Activated CD8-positive, alpha-beta memory T cell treated with anti-CD3 and anti-CD28 coated beads for 24 hours (primary cell): ENCODE data around the gene DEUP1.
"Not testable (repeated sequence)": the region's sequence is repeated elsewhere in the genome, so short reads cannot be mapped to it uniquely, and the experiment has no call there.

ENCODE experiments used
- DNase-seq: peaks from one replicate; pipeline ENCODE4 v3.0.0-alpha.2; 2020

Gene DEUP1

GRCh38 chr11:93359396-93359795, 28.9 kb downstream of the DEUP1 start:
- no peak for DNase-seq

DNA sequence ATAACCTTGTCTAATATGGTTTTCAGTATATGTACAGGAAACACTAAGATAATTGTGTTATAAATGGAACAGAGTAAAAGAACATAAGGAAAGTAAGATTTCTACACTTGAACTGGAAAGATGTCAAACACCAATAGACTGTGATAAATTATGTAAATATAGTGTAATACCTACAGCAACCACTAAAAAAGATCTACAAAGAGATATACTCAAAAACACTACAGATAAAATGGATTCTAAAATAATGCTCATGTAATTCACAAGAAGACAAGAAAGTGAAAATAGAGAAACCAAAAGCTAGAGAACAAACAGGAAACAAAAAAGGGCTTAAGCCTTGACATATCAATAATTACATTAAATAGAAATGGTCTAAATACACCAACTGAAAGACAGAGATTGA, 30.9 kb downstream of the DEUP1 start:
- DNase-seq, result no peak

- DNase-seq, result no peak
Measured at GRCh38 chr11:93368022-93368421, 37.5 kb downstream of the DEUP1 start.

DNA sequence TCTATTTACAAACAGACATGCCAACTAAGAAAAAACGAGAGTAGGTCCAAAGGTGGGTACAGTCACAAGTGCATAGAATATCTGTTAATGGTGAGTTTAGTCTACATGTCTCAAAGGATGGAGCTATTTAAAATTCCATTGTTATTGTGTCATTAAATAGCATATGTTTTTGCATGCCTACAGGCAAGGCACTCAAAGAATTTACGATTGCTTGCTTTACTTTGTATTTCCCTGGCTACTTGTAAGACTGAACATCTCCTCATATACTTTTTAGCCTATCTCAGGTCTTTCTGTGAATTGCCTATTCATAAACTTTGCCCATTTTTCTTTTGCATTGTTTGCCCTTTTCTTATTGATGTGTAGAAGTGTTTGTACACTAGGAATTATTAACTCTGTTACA, 39.7 kb downstream of the DEUP1 start:
- no peak for DNase-seq

DNA sequence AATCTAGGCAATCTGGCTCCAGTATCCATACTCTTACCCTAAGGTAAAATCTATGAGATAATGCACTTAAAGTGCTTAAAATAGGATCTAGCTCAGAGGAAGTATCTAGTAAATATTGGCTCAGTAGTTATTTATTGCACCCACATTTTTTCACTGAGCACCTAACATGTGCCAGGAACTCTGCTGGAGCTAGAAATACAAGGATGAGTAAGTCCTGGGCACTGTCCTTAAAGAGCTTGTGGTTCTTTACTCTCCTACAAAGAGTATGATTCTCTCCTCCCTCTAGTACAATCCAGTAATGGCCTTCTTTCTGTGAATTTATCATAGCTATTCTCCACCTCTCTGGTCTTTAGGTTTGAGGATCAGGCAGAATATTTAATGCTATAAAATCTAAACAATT, 59.2 kb downstream of the DEUP1 start:
- no peak for DNase-seq

DNA sequence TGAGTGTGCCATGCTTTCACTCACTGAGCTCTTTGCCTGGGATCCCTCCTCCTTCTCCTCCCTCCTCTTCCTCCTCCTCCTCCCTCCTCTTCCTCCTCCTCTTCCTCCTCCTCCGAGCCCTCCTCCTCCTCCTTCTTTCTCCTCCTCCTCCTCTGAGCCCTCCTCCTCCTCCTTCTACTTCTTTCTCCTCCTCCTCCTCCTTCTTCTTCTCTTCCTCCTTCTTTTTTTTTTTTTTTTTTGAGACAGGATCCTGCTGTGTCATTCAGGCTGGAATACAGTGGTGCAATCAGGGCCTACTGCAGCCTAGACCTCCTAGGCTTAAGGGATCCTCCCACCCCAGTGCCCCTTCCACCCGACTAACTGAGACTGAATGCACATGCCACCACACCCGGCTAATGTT, 62.3 kb downstream of the DEUP1 start:
- DNase-seq, result no peak

- no peak for DNase-seq
Measured at GRCh38 chr11:93393386-93393785, 62.8 kb downstream of the DEUP1 start.

- no peak for DNase-seq
Measured at GRCh38 chr11:93394488-93394887, 63.9 kb downstream of the DEUP1 start.

- DNase-seq, result no peak
Measured at GRCh38 chr11:93396316-93396715, 65.8 kb downstream of the DEUP1 start.

GRCh38 chr11:93403930-93404329, 73.4 kb downstream of the DEUP1 start:
- DNase-seq, result no peak

DNA sequence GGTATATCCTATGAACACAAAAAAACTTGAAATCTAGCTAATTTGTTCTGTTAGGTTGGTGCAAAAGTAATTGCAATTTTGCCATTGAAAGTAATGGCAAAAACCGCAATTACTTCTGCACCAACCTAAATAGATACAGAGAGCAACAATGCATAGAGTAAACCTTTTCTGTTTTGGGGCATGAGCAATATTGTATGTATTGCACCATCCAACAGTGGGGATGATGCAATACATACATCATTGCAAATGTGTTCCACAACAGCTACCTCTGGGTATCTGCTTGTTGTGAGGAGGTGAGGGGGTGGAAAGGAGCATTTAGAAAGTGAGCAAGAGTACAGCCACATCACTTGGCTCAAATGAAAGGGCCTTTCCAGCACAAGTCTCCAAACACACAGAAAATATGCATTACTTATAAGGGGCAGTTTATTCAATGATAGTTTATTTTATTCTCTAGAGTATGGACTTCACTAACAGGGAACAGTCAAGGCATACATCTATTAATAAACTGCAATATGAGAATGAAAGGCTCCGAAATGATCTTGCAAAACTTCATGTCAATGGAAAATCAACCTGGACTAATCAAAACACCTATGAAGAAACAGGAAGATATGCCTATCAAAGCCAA, 77.3 kb downstream of the DEUP1 start:
- no peak for DNase-seq

DNA sequence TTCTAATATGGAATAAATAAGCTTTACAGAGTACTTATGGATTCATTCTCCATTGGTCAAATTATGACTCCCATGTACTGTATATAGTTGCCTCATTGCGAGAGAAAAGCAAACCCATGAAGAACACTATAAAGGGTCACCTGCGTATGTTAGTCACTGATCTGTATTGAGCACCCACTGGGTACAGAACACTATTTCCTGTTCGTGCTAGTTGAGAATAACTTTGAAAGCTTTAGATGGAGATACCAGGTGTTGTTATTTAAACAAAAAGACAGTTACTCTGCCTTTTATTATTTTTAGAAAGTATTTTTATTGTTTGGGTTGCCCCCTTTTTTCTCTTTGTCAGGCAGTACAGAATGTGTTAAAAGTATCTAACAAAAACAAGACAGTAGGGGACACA, 79.9 kb downstream of the DEUP1 start:
- no peak for DNase-seq

DNA sequence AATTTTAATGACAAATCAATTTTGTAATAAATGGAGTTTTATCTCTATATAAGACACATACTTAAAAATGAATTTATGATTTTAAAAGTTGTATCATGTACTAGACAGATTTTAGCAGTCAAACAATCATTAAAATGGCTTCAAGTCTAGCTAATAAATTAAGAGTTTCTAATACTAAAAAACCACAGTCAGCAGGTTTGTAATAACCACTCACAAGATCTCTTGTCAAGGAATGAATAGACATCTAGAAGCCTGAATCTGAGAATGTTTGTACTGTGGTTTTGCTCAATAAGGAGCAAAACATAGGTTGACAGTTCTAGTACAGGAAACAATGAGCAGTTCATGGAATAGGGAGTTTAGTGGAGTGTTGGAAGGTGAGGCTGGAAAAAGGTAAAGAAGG, 81.2 kb downstream of the DEUP1 start:
- DNase-seq, result no peak

GRCh38 chr11:93432247-93432646, 101.7 kb downstream of the DEUP1 start:
- DNase-seq, result no peak

DNA sequence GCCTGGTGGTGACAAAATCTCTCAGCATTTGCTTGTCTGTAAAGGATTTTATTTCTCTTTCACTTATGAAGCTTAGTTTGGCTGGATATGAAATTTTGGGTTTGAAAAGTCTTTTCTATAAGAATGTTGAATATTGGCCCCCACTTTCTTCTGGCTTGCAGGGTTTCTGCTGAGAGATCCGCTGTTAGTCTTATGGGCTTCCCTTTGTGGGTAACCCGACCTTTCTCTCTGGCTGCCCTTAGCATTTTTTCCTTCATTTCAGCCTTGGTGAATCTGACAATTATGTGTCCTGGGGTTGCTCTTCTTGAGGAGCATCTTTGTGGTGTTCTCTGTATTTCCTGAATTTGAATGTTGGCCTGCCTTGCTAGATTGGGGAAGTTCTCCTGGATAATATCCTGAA, 112.7 kb downstream of the DEUP1 start:
- DNase-seq, result not testable (repeated sequence)

DNA sequence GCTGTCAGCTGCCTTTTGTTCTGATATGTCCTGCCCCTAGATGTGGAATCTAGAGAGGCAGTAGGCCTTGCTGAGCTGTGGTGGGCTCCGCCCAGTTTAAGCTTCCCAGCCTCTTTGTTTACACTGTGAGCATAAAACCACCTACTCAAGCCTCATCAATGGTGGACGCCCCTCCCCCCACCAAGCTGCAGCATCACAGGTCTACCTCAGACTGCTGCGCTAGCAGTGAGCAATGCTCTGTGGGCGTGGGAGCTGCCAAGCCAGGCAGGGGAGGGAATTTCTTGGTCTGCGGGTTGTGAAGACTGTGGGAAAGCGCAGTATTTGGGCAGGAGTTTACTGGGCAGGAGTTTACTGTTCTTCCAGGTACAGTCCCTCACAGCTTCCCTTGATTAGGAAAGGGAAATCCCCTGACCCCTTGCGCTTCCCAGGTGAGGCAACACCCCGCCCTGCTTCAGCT, 114.1 kb downstream of the DEUP1 start:
- DNase-seq, result no peak

- DNase-seq, result no peak
Measured at GRCh38 chr11:93458286-93458685, 127.7 kb downstream of the DEUP1 start.

DNA sequence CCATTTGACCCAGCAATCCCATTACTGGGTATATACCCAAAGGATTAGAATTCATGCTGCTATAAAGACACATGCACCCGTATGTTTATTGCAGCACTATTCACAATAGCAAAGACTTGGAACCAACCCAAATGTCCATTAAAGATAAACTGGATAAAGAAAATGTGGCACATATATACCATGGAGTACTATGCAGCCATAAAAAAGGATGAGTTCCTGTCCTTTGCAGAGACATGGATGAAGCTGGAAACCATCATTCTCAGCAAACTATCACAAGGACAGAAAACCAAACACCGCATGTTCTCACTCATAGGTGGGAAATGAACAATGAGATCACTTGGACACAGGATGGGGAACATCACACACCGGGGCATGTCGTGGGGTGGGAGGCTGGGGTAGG, 133.1 kb downstream of the DEUP1 start:
- DNase-seq, result not testable (repeated sequence)

DNA sequence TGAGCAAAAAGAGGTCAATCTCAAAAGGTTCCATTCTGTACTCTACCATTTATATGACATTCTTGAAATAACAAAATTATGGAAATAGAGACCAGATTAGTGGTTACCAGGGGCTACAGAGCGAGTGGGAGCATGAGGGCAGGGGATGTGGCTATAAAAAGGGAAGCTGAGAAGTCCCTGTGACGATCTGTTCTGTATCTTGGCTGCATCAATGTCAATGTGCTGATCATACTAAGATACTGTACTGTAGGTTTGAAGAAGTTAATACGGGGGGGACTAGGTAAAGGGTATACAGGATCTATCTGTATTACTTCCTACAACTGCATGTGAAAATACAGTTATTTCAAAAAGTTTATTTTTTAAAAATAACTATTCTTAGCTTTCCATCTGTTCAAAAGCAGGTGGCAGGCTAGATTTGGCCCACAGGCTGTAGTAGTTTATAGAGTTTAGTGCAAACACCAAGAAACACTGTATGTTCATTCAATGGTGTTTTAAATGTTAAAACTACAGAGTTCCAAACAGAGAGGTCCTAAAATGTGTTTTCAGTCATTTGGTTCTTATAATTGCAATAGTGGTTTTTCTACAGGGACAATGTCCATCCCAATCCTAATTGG, 134.5 kb downstream of the DEUP1 start:
- DNase-seq, result no peak

- DNase-seq, result no peak
Measured at GRCh38 chr11:93467054-93467453, 136.5 kb downstream of the DEUP1 start.

- DNase-seq, result no peak
Measured at GRCh38 chr11:93468290-93468689, 137.7 kb downstream of the DEUP1 start.

- DNase-seq, result no peak
Measured at GRCh38 chr11:93474123-93474522, 143.6 kb downstream of the DEUP1 start.

GRCh38 chr11:93476796-93477195, 146.3 kb downstream of the DEUP1 start:
- no peak for DNase-seq

DNA sequence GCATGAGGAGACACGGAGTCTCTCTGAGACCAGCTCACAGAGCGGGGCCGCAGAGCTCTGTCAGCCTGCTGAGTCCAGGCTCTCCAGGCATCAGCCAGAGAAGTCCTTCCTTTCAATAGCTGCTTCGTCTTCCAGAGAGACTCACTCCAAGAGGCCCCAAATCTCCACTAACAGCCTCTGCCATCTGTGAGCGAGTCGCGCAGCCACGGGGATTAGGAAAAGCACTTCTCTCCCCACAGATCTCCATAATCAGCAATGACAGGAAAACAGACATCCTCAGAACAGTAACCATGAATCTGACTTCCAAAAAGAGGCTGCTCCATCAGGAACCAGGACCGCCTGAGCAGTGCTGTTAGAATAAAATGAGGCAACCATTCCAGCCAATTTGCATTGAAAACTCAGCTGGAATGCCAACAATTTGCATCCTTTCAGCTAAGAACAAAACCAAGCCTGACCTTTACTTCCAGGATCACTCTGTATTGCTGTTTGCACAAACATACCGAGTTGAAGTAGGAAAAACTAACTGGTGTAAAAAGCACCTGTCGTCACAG, 147.2 kb downstream of the DEUP1 start:
- DNase-seq, result no peak

- DNase-seq, result no peak
Measured at GRCh38 chr11:93478841-93479240, 148.3 kb downstream of the DEUP1 start.
